Activated CD4-positive, alpha-beta T cell treated with anti-CD3 and anti-CD28 coated beads, Interleukin-2, amount 10 ng/mL, durations not matched to agents 24 days and 14 days (primary cell): Measurements from ENCODE around the gene TMTC2. TPM values are rescaled to one million over a fixed set of nuclear protein-coding genes. Genes with fewer than 3 reads are reported as not detected.
"Not testable (repeated sequence)": the region's sequence is repeated elsewhere in the genome, so short reads cannot be mapped to it uniquely, and the experiment has no call there.

ENCODE experiments used
- DNase-seq: peaks from one replicate; pipeline ENCODE4 v3.0.0; 2022
- H3K27ac Mint-ChIP-seq: one replicate; pipeline ENCODE4 v1.8.0; 2022; ENCODE audit warnings: mild to moderate bottlenecking, mixed read lengths
- H3K27me3 Mint-ChIP-seq: one replicate; pipeline ENCODE4 v1.8.0; 2022; ENCODE audit warnings: mixed read lengths
- H3K36me3 Mint-ChIP-seq: one replicate; pipeline ENCODE4 v1.8.0; 2022; ENCODE audit warnings: low read depth, mild to moderate bottlenecking, mixed read lengths
- H3K4me1 Mint-ChIP-seq: one replicate; pipeline ENCODE4 v1.8.0; 2021; ENCODE audit warnings: mixed read lengths
- H3K4me3 Mint-ChIP-seq: one replicate; pipeline ENCODE4 v1.8.0; 2022; ENCODE audit warnings: mild to moderate bottlenecking, moderate library complexity, mixed read lengths
- H3K9me3 Mint-ChIP-seq: one replicate; pipeline ENCODE4 v1.8.0; 2021; ENCODE audit warnings: mixed read lengths
- intact Hi-C: fragments of 100-400 bp; cut with micrococcal nuclease; formaldehyde crosslinking; loops from one replicate; pipeline ENCODE4 v1.15.1; 2023
- total RNA-seq: library from RNA; stranded (reverse); gene quantifications from 2 replicates; pipeline ENCODE4 v1.2.3, GENCODE V29; 2022

Gene TMTC2
- total RNA-seq, 1 donor from 2014 or later, result 2.5 TPM

DNA sequence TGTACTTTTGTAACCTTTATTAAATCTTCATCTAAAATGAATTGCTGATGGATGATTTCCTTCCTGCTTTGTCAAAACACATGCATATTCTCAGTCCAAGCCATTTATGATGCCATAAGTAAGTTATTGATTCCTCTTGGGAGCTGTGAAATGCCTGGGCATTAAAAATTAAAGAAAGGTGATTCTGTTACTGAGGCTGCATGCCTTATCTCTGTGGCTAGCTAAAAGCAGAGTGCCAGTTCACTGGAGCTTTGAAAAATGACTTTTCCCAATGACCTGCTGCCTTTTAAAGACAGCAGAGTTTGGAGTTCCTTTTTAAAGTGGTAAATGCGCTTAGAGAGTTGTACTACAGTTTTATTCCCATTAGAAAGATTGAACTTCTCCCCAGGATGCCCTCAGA, 152.1 kb downstream of the TMTC2 start:
- Mint-ChIP-seq H3K27ac (no peak overlapping the region), H3K4me1 (no peaks in the 10 kb centered on the region), H3K36me3 (no peaks in the 10 kb centered on the region), H3K27me3 (no peaks in the 10 kb centered on the region), H3K4me3 (no peak overlapping the region), H3K9me3 (no peaks in the 10 kb centered on the region)
- no peak for DNase-seq
- intact Hi-C loops, result no loop called here

DNA sequence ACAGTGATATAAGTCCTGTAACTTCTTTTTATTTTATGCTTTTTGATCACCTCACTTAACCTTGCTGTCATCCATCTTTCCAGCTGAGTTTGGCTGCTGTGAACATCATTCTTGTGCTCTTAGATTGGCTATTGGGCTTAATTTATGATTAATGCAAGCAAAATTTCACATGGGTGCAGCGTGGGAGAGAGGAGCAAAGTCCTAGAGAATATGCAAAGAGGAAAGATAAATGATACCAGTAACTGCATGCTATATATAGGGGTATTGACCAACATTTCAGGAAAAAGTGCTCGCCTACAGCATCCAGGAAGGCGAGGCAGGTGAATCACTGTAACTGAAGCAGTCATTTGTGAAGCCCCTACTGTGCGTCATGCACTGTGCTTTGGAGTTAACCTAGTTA, 153.1 kb downstream of the TMTC2 start:
- DNase-seq, result no peak
- no peaks in the 10 kb centered on the region for H3K36me3 Mint-ChIP-seq
- intact Hi-C loops, result no loop called here
- no peaks in the 10 kb centered on the region for H3K4me1 Mint-ChIP-seq
- H3K27me3 Mint-ChIP-seq, result no peaks in the 10 kb centered on the region
- no peaks in the 10 kb centered on the region for H3K9me3 Mint-ChIP-seq
- H3K27ac Mint-ChIP-seq, result no peak overlapping the region
- H3K4me3 Mint-ChIP-seq, result no peak overlapping the region

- intact Hi-C loops, result no loop called here
- Mint-ChIP-seq H3K36me3 (no peaks in the 10 kb centered on the region), H3K9me3 (no peaks in the 10 kb centered on the region), H3K4me3 (no peak overlapping the region), H3K4me1 (no peaks in the 10 kb centered on the region), H3K27me3 (no peaks in the 10 kb centered on the region), H3K27ac (no peak overlapping the region)
- no peak for DNase-seq
Observed at GRCh38 chr12:82841487-82841904, 154.8 kb downstream of the TMTC2 start.

DNA sequence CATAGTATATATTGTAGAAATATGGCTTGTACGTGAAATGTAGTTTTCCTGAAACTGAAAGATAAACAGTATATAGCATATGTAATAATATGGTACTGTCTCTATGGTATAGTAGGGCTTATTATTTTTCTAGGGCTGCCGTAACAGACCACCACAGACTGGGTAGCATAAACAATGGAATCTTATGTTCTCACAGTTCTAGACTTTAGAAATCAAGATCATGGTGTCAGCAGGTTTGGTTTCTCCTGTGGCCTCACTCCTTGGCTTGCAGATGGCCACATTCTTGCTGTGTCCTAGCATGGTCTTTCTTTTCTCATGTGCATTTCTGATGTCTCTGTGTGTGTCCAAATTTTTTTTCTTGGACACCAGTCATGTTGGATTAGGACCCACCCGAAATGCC, 155.8 kb downstream of the TMTC2 start:
- Mint-ChIP-seq H3K4me1 (no peaks in the 10 kb centered on the region), H3K27me3 (no peaks in the 10 kb centered on the region), H3K36me3 (no peaks in the 10 kb centered on the region), H3K4me3 (no peak overlapping the region), H3K27ac (no peak overlapping the region), H3K9me3 (no peaks in the 10 kb centered on the region)
- no peak for DNase-seq
- intact Hi-C loops, result no loop called here

GRCh38 chr12:82845076-82845475, 158.4 kb downstream of the TMTC2 start:
- H3K4me3 Mint-ChIP-seq, DNase-seq, intact Hi-C loops, H3K9me3 Mint-ChIP-seq, H3K36me3 Mint-ChIP-seq, H3K27ac Mint-ChIP-seq, H3K4me1 Mint-ChIP-seq, H3K27me3 Mint-ChIP-seq: not testable (repeated sequence)

DNA sequence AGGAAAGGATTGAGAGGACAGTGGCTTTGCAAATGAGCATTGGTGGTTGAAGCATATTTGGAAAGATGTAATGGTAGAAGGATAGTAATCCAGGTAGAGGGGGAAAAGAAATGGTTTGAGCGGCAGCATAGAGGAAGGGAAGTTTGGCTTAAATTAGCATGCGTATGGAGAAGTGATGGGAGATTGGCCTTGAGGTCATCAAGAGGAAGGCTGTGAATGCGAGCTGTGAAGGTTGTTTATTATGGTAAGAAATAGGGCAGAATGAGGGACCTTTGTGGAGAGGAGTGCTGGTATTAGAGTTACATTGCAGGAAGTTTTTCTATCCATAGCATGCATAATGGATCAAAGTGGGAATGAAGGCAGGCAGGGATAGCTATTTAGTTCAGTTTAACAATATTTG, 162.1 kb downstream of the TMTC2 start:
- no peaks in the 10 kb centered on the region for H3K36me3 Mint-ChIP-seq
- no peaks in the 10 kb centered on the region for H3K9me3 Mint-ChIP-seq
- no peaks in the 10 kb centered on the region for H3K27me3 Mint-ChIP-seq
- intact Hi-C loops, result no loop called here
- no peaks in the 10 kb centered on the region for H3K4me1 Mint-ChIP-seq
- DNase-seq, result no peak
- H3K4me3 Mint-ChIP-seq, result no peak overlapping the region
- no peak overlapping the region for H3K27ac Mint-ChIP-seq

DNA sequence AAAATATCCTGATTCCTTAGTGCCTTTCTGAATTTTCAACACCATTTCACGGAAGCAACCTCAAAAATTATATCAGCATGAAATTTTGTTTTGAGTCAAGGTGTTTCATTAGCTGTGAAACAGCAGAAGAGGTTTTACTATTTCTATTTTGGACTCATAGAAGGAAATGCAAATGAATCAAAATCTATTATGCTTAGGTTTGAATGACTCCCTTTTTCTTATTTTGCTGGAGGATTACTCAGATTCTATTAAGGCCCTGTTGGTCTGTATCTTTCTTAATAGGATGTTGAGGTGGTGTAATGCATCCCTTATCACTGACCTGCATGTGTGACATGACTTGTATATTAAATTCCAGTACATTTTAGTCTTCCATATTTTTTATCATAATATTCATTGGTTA, 165.8 kb downstream of the TMTC2 start:
- Mint-ChIP-seq H3K36me3 (no peaks in the 10 kb centered on the region), H3K27ac (no peak overlapping the region)
- no peak for DNase-seq

DNA sequence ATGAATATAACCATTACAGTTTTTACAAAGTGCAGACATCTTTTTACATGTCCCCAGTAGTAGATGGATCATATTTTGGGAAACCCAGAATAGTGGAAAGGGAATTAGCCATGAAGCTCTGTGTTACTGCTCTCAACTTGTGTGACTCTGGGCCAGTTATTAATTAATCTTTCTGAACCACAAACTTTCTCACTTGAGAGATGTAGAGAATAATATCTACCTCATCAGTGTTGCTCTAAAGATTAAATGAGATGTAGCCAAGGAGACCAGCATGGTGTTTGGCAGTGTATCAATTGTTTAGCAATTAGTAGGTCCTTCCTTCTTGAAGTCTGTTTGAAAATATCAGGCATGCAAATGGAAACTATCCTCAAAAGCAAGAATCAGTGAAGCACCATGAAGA, 169.2 kb downstream of the TMTC2 start:
- H3K36me3 Mint-ChIP-seq, result peaks cover 2% of the 10 kb centered on the region
- no peaks in the 10 kb centered on the region for H3K9me3 Mint-ChIP-seq
- no peaks in the 10 kb centered on the region for H3K27me3 Mint-ChIP-seq
- no peak overlapping the region for H3K27ac Mint-ChIP-seq
- no peaks in the 10 kb centered on the region for H3K4me1 Mint-ChIP-seq
- no peak overlapping the region for H3K4me3 Mint-ChIP-seq
- intact Hi-C loops, result no loop called here
- DNase-seq, result no peak

More for the DNA sequence above, 165.8 kb downstream of the TMTC2 start:
- intact Hi-C loops, result no loop called here
- H3K27me3 Mint-ChIP-seq, result no peaks in the 10 kb centered on the region
- no peak overlapping the region for H3K4me3 Mint-ChIP-seq
- no peaks in the 10 kb centered on the region for H3K9me3 Mint-ChIP-seq
- H3K4me1 Mint-ChIP-seq, result no peaks in the 10 kb centered on the region

GRCh38 chr12:82857276-82857675, 170.6 kb downstream of the TMTC2 start:
- H3K27me3 Mint-ChIP-seq, result no peaks in the 10 kb centered on the region
- H3K4me1 Mint-ChIP-seq, result no peaks in the 10 kb centered on the region
- H3K9me3 Mint-ChIP-seq, result no peaks in the 10 kb centered on the region
- no peak overlapping the region for H3K4me3 Mint-ChIP-seq
- H3K27ac Mint-ChIP-seq, result no peak overlapping the region
- H3K36me3 Mint-ChIP-seq, result peaks cover 2% of the 10 kb centered on the region
- intact Hi-C loops, result no loop called here
- DNase-seq, result no peak

DNA sequence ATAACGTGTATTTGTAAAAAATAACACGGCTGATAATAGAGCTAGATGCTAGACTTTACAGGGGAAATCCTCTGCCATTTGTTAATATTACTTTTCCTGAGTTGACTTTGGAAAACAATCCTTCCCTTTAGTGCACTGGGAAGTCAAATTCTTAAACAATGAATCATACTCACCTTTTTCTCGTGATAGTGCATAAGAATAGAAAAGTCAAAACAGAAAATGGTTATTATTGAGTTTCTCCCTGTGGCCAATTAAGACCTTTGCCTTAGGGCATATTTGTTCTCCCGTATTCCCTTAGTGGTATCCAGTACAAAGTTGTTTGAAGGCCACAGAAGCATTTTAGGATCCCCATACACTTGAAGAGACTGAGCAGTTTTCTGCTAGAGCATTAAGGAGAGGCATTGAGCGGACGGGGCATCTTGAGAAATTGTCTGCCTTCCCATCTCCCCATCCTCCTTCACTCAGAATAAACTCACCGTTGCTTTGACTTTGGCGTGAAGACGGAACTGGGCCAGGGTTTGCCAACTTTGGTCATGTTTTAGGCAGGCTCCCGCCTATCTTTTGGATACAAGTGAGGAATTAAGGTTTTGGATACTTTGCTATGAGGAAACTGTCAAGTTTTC, 171.3 kb downstream of the TMTC2 start:
- Mint-ChIP-seq H3K9me3 (no peaks in the 10 kb centered on the region), H3K36me3 (peaks cover 2% of the 10 kb centered on the region), H3K4me1 (no peaks in the 10 kb centered on the region), H3K4me3 (no peak overlapping the region), H3K27me3 (no peaks in the 10 kb centered on the region), H3K27ac (no peak overlapping the region)
- intact Hi-C loops, result no loop called here
- DNase-seq, result no peak

GRCh38 chr12:82858534-82858917, 171.8 kb downstream of the TMTC2 start:
- no peak for DNase-seq
- Mint-ChIP-seq H3K4me1 (no peaks in the 10 kb centered on the region), H3K4me3 (no peak overlapping the region), H3K9me3 (no peaks in the 10 kb centered on the region), H3K36me3 (peaks cover 2% of the 10 kb centered on the region), H3K27me3 (no peaks in the 10 kb centered on the region), H3K27ac (no peak overlapping the region)
- intact Hi-C loops, result no loop called here

GRCh38 chr12:82862069-82862841, 175.5 kb downstream of the TMTC2 start:
- Mint-ChIP-seq H3K27ac (no peak overlapping the region), H3K9me3 (no peaks in the 10 kb centered on the region), H3K27me3 (no peaks in the 10 kb centered on the region), H3K36me3 (peaks cover 2% of the 10 kb centered on the region), H3K4me3 (no peak overlapping the region), H3K4me1 (no peaks in the 10 kb centered on the region)
- no peak for DNase-seq
- intact Hi-C loops, result no loop called here

DNA sequence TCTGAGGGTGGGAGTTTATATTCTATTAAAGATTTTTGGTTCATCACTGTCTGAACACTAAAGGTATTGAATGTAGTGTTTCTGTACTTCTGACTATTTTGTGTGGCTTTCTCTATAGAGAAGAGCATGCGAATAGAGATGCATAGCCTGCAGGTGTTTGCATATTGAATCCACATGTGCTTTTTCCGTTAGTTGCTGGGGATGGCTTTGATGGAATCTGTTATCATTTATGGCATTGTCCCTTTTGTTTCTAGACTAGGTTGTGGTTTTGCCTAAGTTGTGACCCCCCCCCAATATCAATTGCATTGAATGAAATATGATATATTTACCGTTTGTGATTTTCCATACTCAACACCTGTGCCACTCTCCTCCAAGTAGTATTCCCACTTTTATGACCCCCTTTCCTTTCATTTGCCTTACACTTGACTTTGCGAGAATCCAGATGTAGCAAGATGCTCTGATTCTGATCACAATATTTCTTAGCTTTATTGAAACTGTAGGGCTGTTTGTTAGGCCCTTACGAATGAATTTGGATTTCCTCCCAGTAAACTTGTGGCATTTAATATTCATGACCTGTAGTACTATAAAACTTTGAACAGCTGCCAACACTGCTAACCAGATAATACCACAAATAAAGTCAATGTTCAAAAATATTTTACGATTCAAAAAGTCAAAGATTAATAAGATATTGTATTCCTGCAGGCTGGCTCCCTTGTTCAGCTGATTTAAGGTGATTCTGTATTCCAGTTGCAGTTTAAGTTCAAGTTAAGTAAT, 176.4 kb downstream of the TMTC2 start:
- peaks cover 1% of the 10 kb centered on the region for H3K36me3 Mint-ChIP-seq
- no peak for DNase-seq
- H3K27me3 Mint-ChIP-seq, result no peaks in the 10 kb centered on the region
- H3K9me3 Mint-ChIP-seq, result no peaks in the 10 kb centered on the region
- no peak overlapping the region for H3K27ac Mint-ChIP-seq
- no peak overlapping the region for H3K4me3 Mint-ChIP-seq
- H3K4me1 Mint-ChIP-seq, result no peaks in the 10 kb centered on the region
- intact Hi-C loops, result no loop called here

GRCh38 chr12:82866227-82866775, 179.6 kb downstream of the TMTC2 start:
- no peaks in the 10 kb centered on the region for H3K27me3 Mint-ChIP-seq
- DNase-seq, result no peak
- no peaks in the 10 kb centered on the region for H3K9me3 Mint-ChIP-seq
- no peak overlapping the region for H3K4me3 Mint-ChIP-seq
- no peak overlapping the region for H3K27ac Mint-ChIP-seq
- intact Hi-C loops, result no loop called here
- H3K36me3 Mint-ChIP-seq, result no peaks in the 10 kb centered on the region
- H3K4me1 Mint-ChIP-seq, result no peaks in the 10 kb centered on the region
